Chondrocyte (in vitro differentiated cells): ENCODE results near the gene N4BP2L2. TPM values are rescaled to one million over a fixed set of nuclear protein-coding genes. Genes with fewer than 3 reads are reported as not detected.

Source experiments
- DNase-seq: peaks from one replicate; pipeline ENCODE4 v3.0.0; 2021; ENCODE audit warnings: mixed read lengths, low spot score
- H3K27ac Mint-ChIP-seq: one replicate; pipeline ENCODE4 v1.8.0; 2021; ENCODE audit warnings: mild to moderate bottlenecking, moderate library complexity, mixed read lengths; ENCODE audit not compliant: unreplicated experiment
- H3K27me3 Mint-ChIP-seq: 2 replicates; pipeline ENCODE4 v1.8.0; 2021; ENCODE audit warnings: low read depth, mixed read lengths
- H3K36me3 Mint-ChIP-seq: 2 replicates; pipeline ENCODE4 v1.8.0; 2021; ENCODE audit warnings: low read depth, mixed read lengths
- H3K4me1 Mint-ChIP-seq: 2 replicates; pipeline ENCODE4 v1.8.0; 2021; ENCODE audit warnings: low read depth, mild to moderate bottlenecking, mixed read lengths
- H3K4me3 Mint-ChIP-seq: one replicate; pipeline ENCODE4 v1.8.0; 2021; ENCODE audit warnings: mild to moderate bottlenecking, moderate library complexity, mixed read lengths; ENCODE audit not compliant: unreplicated experiment
- H3K9me3 Mint-ChIP-seq: 2 replicates; pipeline ENCODE4 v1.8.0; 2021; ENCODE audit warnings: low read depth, mixed read lengths
- total RNA-seq: library from RNA; stranded (reverse); gene quantifications from 3 replicates; pipeline ENCODE4 v1.2.1, GENCODE V29; 2021
- TF ChIP-seq, protein P1 (sequence below): fragments of 200-600 bp; sonication (generic); IDR thresholded peaks from 2 replicates; pipeline ENCODE4 v1.5.0; 2021; ENCODE audit warnings: antibody characterized with exemption, mild to moderate bottlenecking, moderate library complexity

The N4BP2L2 gene
- total RNA-seq, 1 donor from 2014 or later: 90.0 TPM

DNA sequence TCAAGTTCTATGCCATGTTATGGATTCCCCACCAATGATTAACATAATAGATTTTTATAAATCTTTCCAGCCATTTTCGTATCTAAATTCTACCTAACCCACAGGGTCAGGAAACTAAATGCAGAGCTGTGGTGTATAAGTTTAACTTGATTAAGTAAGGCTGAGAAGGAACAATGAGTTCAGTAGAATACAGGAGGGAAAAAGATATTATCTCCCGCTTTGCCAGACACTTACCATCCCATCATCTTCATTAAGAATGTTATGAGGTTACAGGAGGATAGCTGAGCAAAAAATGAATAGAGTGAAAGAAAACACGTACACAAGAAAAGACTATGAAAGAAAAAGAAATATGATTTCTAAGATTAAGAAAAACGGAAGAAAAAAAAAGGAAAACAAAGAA, 27.1 kb downstream of the N4BP2L2 start:
- Mint-ChIP-seq H3K9me3 (no peaks in the 10 kb centered on the region), H3K36me3 (peaks cover 18% of the 10 kb centered on the region), H3K27ac (no peak overlapping the region), H3K4me3 (no peak overlapping the region), H3K27me3 (no peaks in the 10 kb centered on the region), H3K4me1 (no peaks in the 10 kb centered on the region)
- TF ChIP-seq, protein P1, sequence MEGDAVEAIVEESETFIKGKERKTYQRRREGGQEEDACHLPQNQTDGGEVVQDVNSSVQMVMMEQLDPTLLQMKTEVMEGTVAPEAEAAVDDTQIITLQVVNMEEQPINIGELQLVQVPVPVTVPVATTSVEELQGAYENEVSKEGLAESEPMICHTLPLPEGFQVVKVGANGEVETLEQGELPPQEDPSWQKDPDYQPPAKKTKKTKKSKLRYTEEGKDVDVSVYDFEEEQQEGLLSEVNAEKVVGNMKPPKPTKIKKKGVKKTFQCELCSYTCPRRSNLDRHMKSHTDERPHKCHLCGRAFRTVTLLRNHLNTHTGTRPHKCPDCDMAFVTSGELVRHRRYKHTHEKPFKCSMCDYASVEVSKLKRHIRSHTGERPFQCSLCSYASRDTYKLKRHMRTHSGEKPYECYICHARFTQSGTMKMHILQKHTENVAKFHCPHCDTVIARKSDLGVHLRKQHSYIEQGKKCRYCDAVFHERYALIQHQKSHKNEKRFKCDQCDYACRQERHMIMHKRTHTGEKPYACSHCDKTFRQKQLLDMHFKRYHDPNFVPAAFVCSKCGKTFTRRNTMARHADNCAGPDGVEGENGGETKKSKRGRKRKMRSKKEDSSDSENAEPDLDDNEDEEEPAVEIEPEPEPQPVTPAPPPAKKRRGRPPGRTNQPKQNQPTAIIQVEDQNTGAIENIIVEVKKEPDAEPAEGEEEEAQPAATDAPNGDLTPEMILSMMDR: no peak
- no peak for DNase-seq

- no peak overlapping the region for H3K4me3 Mint-ChIP-seq
- H3K27me3 Mint-ChIP-seq: no peaks in the 10 kb centered on the region
- TF ChIP-seq, protein P1: no peak
- H3K9me3 Mint-ChIP-seq: no peaks in the 10 kb centered on the region
- DNase-seq: no peak
- H3K4me1 Mint-ChIP-seq: no peaks in the 10 kb centered on the region
- H3K27ac Mint-ChIP-seq: no peak overlapping the region
- H3K36me3 Mint-ChIP-seq: peaks cover 19% of the 10 kb centered on the region
Observed at GRCh38 chr13:32504876-32505275, 33.7 kb downstream of the N4BP2L2 start.

DNA sequence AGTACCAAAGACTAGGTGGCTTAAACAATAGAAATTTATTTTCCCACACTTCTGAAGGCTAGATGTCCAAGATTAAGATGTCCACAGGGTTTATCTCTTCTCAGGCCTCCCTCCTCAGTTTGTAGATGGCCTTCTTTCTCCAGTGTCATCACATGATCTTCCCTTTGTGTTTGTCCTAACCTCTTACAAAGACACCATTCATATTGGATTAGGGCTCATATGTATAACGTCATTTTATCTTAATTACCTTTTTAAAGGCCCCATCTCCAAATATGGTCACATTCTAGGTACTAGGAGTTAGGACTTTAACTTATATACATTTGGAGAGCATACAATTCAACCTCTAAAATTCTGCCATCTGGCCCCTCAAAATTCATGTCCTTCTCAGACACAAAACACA, 34.3 kb downstream of the N4BP2L2 start:
- peaks cover 17% of the 10 kb centered on the region for H3K36me3 Mint-ChIP-seq
- H3K4me3 Mint-ChIP-seq: no peak overlapping the region
- H3K27ac Mint-ChIP-seq: no peak overlapping the region
- H3K9me3 Mint-ChIP-seq: no peaks in the 10 kb centered on the region
- no peak for DNase-seq
- H3K27me3 Mint-ChIP-seq: no peaks in the 10 kb centered on the region
- TF ChIP-seq, protein P1: no peak
- H3K4me1 Mint-ChIP-seq: no peaks in the 10 kb centered on the region

- no peak overlapping the region for H3K27ac Mint-ChIP-seq
- DNase-seq: no peak
- H3K36me3 Mint-ChIP-seq: peaks cover 12% of the 10 kb centered on the region
- H3K27me3 Mint-ChIP-seq: no peaks in the 10 kb centered on the region
- no peaks in the 10 kb centered on the region for H3K4me1 Mint-ChIP-seq
- no peaks in the 10 kb centered on the region for H3K9me3 Mint-ChIP-seq
- TF ChIP-seq, protein P1: no peak
- no peak overlapping the region for H3K4me3 Mint-ChIP-seq
Observed at GRCh38 chr13:32503727-32504126, 34.9 kb downstream of the N4BP2L2 start.

DNA sequence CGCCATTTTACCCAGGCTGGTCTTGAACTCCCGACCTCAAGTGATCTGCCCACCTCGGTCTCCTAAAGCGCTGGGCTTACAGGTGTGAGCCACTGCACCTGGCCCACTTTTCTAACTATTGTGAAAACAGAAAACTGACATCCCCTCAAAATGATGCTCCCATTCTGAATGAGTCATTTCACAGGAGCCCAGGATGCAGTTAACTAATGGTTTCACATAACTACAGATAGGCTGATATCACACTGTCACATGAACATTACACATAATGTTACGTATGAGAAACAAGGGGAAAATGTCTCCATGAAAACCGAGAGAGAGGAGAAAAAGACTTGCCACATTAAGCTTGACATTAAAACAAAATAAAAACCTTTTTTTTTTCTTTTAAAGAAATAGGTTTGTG, 37.5 kb downstream of the N4BP2L2 start:
- no peak overlapping the region for H3K4me3 Mint-ChIP-seq
- H3K9me3 Mint-ChIP-seq: no peaks in the 10 kb centered on the region
- H3K4me1 Mint-ChIP-seq: peaks cover 6% of the 10 kb centered on the region
- TF ChIP-seq, protein P1: no peak
- no peaks in the 10 kb centered on the region for H3K27me3 Mint-ChIP-seq
- no peak overlapping the region for H3K27ac Mint-ChIP-seq
- peaks cover 13% of the 10 kb centered on the region for H3K36me3 Mint-ChIP-seq
- no peak for DNase-seq
